ENCODE results near the gene CACNA1I.

DNA sequence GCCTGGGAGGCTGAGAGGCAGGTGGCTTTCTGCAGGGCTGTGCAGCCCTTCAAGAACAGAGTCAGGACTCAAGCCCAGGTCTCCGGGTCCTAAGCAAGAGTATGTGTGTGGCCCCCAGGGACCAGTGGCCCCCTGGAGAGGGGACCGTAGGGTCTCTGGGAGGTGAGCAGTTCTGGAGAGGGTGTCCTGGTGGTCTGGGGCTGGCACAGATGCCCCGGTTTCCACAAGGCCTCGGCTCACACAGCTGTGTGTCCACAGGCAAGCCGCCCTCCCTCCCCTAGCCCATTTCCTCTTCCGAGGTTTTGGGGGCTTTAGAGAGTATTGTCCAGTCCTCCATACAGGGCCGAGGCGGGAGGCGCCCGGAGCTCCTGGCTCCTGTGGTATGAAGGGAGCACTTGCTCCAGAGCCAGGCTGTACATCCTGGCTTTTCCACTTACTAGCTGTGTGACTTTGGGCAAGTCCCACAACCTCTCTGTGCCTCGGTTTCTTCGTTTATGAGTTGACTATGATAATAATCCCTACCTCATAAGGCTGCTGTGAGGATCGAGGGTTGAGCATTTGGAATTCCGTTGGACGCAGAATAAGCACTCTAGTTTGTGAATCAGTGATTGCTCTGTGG is 34.6 kb upstream of the CACNA1I start:
- TF ChIP-seq, protein P1, sequence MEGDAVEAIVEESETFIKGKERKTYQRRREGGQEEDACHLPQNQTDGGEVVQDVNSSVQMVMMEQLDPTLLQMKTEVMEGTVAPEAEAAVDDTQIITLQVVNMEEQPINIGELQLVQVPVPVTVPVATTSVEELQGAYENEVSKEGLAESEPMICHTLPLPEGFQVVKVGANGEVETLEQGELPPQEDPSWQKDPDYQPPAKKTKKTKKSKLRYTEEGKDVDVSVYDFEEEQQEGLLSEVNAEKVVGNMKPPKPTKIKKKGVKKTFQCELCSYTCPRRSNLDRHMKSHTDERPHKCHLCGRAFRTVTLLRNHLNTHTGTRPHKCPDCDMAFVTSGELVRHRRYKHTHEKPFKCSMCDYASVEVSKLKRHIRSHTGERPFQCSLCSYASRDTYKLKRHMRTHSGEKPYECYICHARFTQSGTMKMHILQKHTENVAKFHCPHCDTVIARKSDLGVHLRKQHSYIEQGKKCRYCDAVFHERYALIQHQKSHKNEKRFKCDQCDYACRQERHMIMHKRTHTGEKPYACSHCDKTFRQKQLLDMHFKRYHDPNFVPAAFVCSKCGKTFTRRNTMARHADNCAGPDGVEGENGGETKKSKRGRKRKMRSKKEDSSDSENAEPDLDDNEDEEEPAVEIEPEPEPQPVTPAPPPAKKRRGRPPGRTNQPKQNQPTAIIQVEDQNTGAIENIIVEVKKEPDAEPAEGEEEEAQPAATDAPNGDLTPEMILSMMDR (IDR thresholded peaks at IDR 0.05; ENCODE audit: control extremely low read depth in 1 of 3, insufficient read depth in 1 of 3, low read depth in 1 of 3, low read length in 3 of 3): no peak
- no peak for TF ChIP-seq JUND (IDR thresholded peaks at IDR 0.05; ENCODE audit: low read length)
- no peak for TF ChIP-seq EP300 (IDR thresholded peaks at IDR 0.05; ENCODE audit: borderline replicate concordance in 1 of 2, low read depth in 2 of 2, low read length in 2 of 2)
- no peak for TF ChIP-seq BACH1 (IDR thresholded peaks at IDR 0.05; ENCODE audit: low read length)
- TF ChIP-seq EZH2 (IDR thresholded peaks at IDR 0.05; ENCODE audit: low read depth, low read length, severe bottlenecking): no peak
- no peak for TF ChIP-seq RFX5 (IDR thresholded peaks at IDR 0.05; ENCODE audit: borderline replicate concordance, low read depth, low read length)
- TF ChIP-seq RAD21 (IDR thresholded peaks at IDR 0.05 in 1 of 2, conservative IDR thresholded peaks at IDR 0.05 in 1 of 2; ENCODE audit: low read depth in 2 of 2, low read length in 2 of 2): no peak
- TF ChIP-seq TAF1 (IDR thresholded peaks at IDR 0.05; ENCODE audit: low read depth, low read length): no peak
- no peak for TF ChIP-seq CHD2 (IDR thresholded peaks at IDR 0.05; ENCODE audit: low read length)
